Measurements from ENCODE around the gene MAP6. TPM values are rescaled to one million over a fixed set of nuclear protein-coding genes. Genes with fewer than 3 reads are reported as not detected.

Gene MAP6
- total and polyA plus RNA-seq, 12 donors = 1.2 to 9.1 (median 5.8) TPM

- ATAC-seq = no peak
- peaks cover 0 to 13% (median 8%) of the 10 kb centered on the region in 9 donors for H3K4me1 ChIP-seq
- H3K9me3 ChIP-seq = no peaks in the 10 kb centered on the region
- intact Hi-C loops (cut with DNase I) = no loop called here
- WGBS, 2 donors = 82 to 86% methylated on average over 6 of the region's 6 CpGs
- no peaks in the 10 kb centered on the region for H3K36me3 ChIP-seq
- no peaks in the 10 kb centered on the region for H3K27me3 ChIP-seq
- DNase-seq = no peak
- TF ChIP-seq CTCF (IDR thresholded peaks at IDR 0.05) = no peak
- no peak overlapping the region for H3K4me3 ChIP-seq
- no peak overlapping the region for H3K27ac ChIP-seq
These were observed 74.6 kb downstream of the MAP6 start for GRCh38 chr11:75594211-75594610.

- DNase-seq = no peak
- no peak for ATAC-seq
- no peaks in the 10 kb centered on the region for H3K9me3 ChIP-seq
- WGBS, 2 donors = 63 to 70% methylated on average over 2 of the region's 2 CpGs
- intact Hi-C loops (cut with DNase I) = no loop called here
- peaks cover 0 to 21% (median 9%) of the 10 kb centered on the region in 9 donors for H3K4me1 ChIP-seq
- H3K27ac ChIP-seq = no peak overlapping the region
- H3K27me3 ChIP-seq = no peaks in the 10 kb centered on the region
- no peaks in the 10 kb centered on the region for H3K36me3 ChIP-seq
- TF ChIP-seq CTCF (IDR thresholded peaks at IDR 0.05) = no peak
- no peak overlapping the region for H3K4me3 ChIP-seq
These were observed 75.4 kb downstream of the MAP6 start for GRCh38 chr11:75593286-75593915.

- Histone ChIP-seq H3K27ac (no peak overlapping the region), H3K36me3 (no peaks in the 10 kb centered on the region), H3K9me3 (no peaks in the 10 kb centered on the region), H3K4me1 (peaks cover 0 to 27% (median 9%) of the 10 kb centered on the region in 9 donors), H3K4me3 (no peak overlapping the region), H3K27me3 (no peaks in the 10 kb centered on the region)
- ATAC-seq (no peak), DNase-seq (no peak)
- intact Hi-C loops (cut with DNase I) = no loop called here
- no peak for TF ChIP-seq CTCF (IDR thresholded peaks at IDR 0.05)
- 72 to 80% methylated on average over 2 of the region's 2 CpGs for WGBS, 2 donors
These were observed 76.1 kb downstream of the MAP6 start for GRCh38 chr11:75592715-75593114.

GRCh38 chr11:75591966-75592365 lies 76.9 kb downstream of the MAP6 start:
- DNase-seq (no peak), ATAC-seq (no peak)
- 81 to 89% methylated on average over 6 of the region's 6 CpGs for WGBS, 2 donors
- no peak for TF ChIP-seq CTCF (IDR thresholded peaks at IDR 0.05)
- H3K4me3 ChIP-seq = no peak overlapping the region
- no peak overlapping the region for H3K27ac ChIP-seq
- peaks cover 0 to 31% (median 9%) of the 10 kb centered on the region in 9 donors for H3K4me1 ChIP-seq
- H3K36me3 ChIP-seq = no peaks in the 10 kb centered on the region
- no peaks in the 10 kb centered on the region for H3K9me3 ChIP-seq
- intact Hi-C loops (cut with DNase I) = no loop called here
- no peaks in the 10 kb centered on the region for H3K27me3 ChIP-seq
